NCI-H1092 treated with DMSO at 0.1 percent for 48 hours (cell line): ENCODE data around the gene TMPRSS13.

Source experiments
- DNase-seq: peaks from one replicate; lab custom pipeline; 2025; lab: John Stamatoyannopoulos, UW

TMPRSS13 gene

DNA sequence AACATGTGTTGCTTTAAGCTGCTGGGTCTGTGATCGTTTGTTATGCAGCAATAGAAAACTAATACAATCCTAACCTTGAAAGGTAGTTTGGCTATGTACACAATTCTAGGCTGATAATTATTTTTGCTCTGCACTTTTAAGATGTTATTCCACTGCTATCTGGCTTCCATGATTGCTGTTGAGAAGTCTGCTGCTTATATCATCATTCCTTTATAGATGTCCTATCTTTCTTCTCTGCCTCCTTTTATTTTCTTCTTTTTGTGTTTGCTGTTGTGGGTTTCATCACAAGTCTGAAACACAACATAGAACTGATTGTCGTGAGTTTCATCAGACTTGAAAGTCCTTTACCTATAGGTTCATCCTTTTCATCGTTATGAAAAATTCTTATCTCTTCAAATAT is 76.9 kb downstream of the TMPRSS13 start:
- no peak for DNase-seq

DNA sequence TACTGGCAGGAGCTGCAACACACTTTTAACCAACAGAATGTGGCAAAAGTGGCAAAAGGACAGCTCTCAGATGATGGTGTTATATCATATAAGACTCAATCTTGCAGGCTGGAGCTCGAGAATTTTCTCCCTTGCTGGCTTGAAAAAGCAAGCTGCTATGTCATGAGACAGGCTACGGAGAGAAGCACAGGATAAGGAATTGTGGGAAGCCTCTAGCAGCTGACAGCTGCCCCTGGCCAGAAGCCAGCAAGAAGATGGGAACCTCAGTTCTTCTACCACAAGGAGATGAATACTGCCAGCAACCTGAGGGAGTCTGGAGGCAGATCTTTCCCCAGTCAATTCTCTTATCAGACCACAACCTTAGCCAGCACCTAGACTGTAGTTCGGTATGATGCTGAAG is 77.3 kb downstream of the TMPRSS13 start:
- DNase-seq, result no peak

DNA sequence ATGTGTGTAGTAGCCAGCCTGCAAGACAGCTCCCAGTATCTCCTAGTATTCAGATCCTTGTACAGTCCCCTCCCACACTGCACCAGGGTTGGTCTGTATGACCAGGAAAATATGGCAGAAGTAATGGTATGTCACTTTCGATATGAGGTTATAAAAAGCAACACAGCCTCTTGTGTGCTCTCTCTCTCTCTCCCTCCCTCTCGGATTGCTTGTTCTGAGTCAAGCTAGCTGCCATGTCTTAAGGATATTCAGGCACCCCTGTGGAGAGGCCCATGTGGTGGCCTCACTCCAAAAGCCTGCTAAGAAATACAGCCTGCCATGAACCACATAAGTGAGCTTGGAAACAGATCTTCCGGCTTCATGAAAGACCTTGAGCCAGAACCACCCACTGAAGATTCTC is 78.1 kb downstream of the TMPRSS13 start:
- no peak for DNase-seq
